Head of caudate nucleus (tissue), 42 donors: ENCODE measurements around the gene GFAP.
A peak's percentile ranks its signal among the peaks of the same experiment; 100 is the strongest.

Experiments
- DNase-seq, 42 donors: peaks; one replicate each; pipeline versions ENCODE4 v3.0.0 to v3.0.0-alpha.2; 2020 to 2021; ENCODE audit warnings: mixed read lengths in 7 of 42
- intact Hi-C: fragments of 100-400 bp; cut with DNase I; formaldehyde crosslinking; loops from one replicate; pipeline ENCODE4 v1.15.0; 2022

The GFAP gene

DNA sequence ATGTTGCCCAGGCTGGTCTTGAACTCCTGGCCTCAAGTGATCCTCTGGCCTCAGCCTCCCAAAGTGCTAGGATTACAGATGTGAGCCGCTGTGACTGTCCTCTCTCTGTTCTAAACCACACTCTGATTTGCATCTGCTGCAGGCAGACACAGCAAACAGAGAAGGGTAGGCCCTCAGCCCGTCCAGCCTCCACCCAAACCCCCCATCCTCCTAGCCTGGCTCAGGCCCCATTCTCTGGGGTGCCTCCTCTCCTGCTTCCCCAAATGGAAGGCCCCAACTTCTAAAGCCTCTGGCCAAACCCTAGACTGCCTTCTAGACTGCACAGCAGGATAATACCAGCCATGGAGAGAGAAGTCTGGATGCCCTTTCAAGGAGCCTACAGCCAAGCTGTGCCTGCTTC, 4.1 kb upstream of the GFAP start:
- peak in 4 of 42 donors; percentile 1 to 20 (median 4) for DNase-seq
- intact Hi-C loops, result loop anchor here (5.0 kb wide), 1 partner anchor 98 kb away; no protein-coding TSS in a partner anchor

- intact Hi-C loops, result loop anchor here (5.0 kb wide), 1 partner anchor 99 kb away; no protein-coding TSS in a partner anchor
- peak in 4 of 42 donors; percentile 1 to 29 (median 4) for DNase-seq
Measured at GRCh38 chr17:44918006-44918405, 2.7 kb upstream of the GFAP start.

- intact Hi-C loops, result loop anchor here (5.0 kb wide), 1 partner anchor 100 kb away; no protein-coding TSS in a partner anchor
- DNase-seq, result peak in 6 of 42 donors; percentile 8 to 13 (median 10)
Measured at GRCh38 chr17:44917456-44917855, 2.2 kb upstream of the GFAP start.

DNA sequence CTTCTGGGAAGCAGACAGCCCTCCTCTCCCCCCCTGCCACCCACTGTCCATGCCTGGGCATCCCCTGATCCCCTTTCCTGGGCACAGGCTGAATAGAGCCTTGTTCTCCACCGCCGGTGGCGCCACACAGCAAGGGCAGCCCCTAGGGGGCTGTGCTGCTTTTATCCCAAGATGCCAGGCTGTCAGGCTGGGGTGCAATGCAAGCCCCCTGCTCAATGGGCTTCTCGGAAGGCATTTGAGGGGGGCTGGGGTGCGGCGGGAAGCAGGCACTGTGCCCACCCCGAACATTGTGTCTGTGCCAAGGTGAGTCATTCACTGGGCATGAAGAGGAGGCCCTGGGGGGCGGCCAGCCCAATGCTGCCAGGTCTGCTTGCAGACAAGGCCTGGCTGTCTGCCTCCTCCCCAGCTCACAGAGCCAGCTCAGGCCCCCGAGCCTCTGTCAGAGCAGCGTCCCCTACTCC, 1.5 kb upstream of the GFAP start:
- DNase-seq, result peak; percentile 46 to 93 (median 73)
- intact Hi-C loops, result loop anchor here (5.0 kb wide), 1 partner anchor 100 kb away; no protein-coding TSS in a partner anchor

GRCh38 chr17:44915862-44916780, 821 bp upstream of the GFAP start:
- DNase-seq, result peak in 9 of 42 donors; percentile 10 to 77 (median 36)
- intact Hi-C loops, result loop anchor here (5.0 kb wide), 1 partner anchor 101 kb away; no protein-coding TSS in a partner anchor

DNA sequence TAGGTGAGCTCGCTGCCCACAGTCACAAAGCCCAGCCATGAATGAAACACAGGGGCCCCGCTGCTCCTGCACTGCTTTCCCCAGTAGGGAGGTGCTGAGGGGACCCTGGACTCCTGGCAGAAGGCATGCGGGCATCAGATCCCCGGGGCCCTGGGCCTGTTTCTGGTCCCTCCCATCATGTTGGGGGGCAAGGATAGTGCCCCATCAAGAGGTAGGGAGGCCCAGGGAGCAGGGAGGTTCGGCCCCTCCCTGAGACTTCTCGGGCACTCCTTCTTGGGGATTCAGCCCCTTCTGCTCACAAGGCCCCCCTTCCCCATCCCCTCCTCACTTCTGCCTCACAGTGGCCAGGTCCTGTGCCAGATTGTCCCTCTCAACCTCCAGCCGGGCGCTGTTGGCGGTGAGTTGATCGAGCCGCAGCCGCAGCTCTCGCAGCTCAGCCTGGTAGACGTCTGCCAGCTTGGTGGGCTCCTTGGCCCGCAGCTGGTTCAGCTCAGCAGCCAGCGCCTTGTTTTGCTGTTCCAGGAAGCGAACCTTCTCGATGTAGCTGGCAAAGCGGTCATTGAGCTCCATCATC, 515 bp downstream of the GFAP start:
- peak in 3 of 42 donors; percentile 6 to 31 (median 7) for DNase-seq
- intact Hi-C loops, result loop anchor here (5.0 kb wide), 2 partner anchors 103 to 183 kb away; no protein-coding TSS in a partner anchor

DNA sequence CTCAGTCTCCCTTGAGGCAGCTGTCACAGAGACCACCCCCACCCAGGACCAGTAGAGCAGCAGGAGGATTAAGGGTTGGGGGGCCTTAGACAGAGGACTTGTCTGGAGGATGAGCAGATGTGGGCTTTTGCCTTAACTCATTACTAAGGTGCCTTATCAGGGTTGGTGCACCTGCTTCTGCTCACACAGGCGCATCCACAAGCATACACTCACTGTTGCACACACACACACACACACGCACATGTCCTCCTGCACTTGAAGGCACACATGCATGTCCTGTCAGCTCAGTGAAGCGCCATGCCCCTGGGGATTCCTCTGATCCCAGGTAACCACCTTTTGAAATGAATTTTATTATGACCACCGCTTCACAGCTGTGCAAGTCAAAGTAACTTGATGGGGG, 1.2 kb downstream of the GFAP start:
- DNase-seq, result no peak
- intact Hi-C loops, result loop anchor here (5.0 kb wide), 1 partner anchor 183 kb away; no protein-coding TSS in a partner anchor

DNA sequence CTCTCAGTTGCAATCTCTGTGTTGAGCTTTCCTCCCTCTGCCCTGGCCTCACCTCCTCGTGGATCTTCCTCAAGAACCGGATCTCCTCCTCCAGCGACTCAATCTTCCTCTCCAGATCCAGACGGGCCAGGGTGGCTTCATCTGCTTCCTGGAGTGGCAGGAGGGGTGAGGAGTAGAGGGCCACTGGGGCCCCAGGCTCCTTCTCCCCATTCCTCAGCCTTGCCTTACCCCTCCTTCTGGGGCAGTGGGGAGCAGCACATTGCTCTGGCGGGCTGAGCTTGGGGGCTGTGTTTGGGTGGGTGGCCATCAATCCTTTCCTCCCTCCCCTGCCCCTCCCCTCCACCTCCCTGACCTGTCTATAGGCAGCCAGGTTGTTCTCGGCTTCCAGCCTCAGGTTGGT, 1.6 kb downstream of the GFAP start:
- intact Hi-C loops, result loop anchor here (5.0 kb wide), 1 partner anchor 184 kb away; no protein-coding TSS in a partner anchor
- DNase-seq, result peak in 2 of 42 donors; percentile 6 to 19

- intact Hi-C loops, result loop anchor here (5.0 kb wide), 1 partner anchor 184 kb away; no protein-coding TSS in a partner anchor
- DNase-seq, result peak in 3 of 42 donors; percentile 4 to 33 (median 13)
Measured at GRCh38 chr17:44912763-44913544, 2.3 kb downstream of the GFAP start.

- intact Hi-C loops, result loop anchor here (5.0 kb wide), 1 partner anchor 186 kb away; no protein-coding TSS in a partner anchor
- peak in 31 of 42 donors; percentile 29 to 76 (median 47) for DNase-seq
Measured at GRCh38 chr17:44911133-44912001, 3.9 kb downstream of the GFAP start.

- intact Hi-C loops, result loop anchor here (5.0 kb wide), 1 partner anchor 187 kb away; no protein-coding TSS in a partner anchor
- peak in 1 of 42 donors; percentile 22 for DNase-seq
Measured at GRCh38 chr17:44910231-44911106, 4.8 kb downstream of the GFAP start.

DNA sequence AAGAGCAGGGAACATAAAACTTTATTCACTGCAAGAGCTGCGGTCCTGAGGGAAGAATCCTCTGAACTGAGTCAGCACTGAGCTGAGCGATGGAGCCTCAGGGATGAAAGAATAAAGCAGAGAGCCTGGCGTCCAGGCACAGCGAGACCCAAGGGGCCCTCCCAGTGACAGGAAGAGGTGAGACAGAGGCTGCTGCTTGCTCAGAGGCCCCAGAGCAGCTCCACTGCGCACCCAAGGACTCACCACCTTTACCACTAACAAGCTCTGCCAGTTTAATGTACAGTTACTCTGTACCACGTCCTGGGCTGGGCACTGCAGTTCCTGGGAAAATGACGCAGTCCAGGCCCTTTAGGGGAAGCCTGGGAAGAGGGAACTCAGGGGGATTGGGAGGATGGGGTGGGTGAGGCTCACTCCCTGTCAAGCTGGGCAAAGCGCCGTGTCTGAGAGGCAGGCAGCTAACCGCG, 5.6 kb downstream of the GFAP start:
- DNase-seq, result peak in 2 of 42 donors; percentile 14 to 25
- intact Hi-C loops, result loop anchor here (5.0 kb wide), 1 partner anchor 188 kb away; no protein-coding TSS in a partner anchor

- peak in 3 of 42 donors; percentile 2 to 30 (median 3) for DNase-seq
- intact Hi-C loops, result no loop called here
Measured at GRCh38 chr17:44908761-44909326, 6.5 kb downstream of the GFAP start.

DNA sequence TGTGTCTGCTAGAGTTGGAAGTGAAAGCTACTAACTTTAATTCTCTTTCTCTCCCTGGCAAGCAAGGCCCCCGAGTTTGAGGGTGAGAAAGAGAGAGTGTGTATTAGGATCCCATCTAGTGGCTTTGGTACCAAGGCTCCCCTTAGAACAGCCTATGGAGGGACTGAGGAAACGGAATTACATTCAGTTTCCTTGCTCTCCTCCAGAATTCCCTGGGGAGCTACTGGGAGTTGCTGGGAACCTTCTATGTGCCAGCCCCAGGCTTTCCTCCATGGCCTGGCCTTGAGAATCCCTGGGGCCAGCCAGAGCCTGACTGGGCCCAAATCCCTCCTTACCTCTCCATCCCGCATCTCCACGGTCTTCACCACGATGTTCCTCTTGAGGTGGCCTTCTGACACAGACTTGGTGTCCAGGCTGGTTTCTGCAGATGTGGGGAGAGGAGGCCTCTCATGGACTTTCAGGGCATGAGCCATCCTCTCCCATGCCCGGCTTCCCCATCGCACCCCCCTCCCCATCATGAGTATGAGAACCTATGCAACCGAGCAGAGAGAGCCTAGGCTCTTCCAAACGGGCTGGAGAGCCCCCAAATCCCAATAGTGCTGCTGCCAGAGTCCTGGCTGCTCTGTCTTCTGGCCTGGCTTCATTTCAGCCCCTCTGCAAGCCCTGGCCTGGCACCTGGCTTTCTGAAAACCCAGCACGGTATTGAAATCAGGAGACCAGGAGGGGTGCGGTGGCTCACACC, 7.4 kb downstream of the GFAP start:
- intact Hi-C loops, result no loop called here
- DNase-seq, result peak in 2 of 42 donors; percentile 26 to 37
